KMS-11 (cell line): Measurements from ENCODE around the gene SIL1.
"Not testable (repeated sequence)": the region's sequence is repeated elsewhere in the genome, so short reads cannot be mapped to it uniquely, and the experiment has no call there.

Experiments used
- H2AFZ ChIP-seq: fragments of 200-600 bp; sonication (generic); 2 replicates; pipeline ENCODE4 v1.6.1; 2016; ENCODE audit warnings: antibody characterized with exemption, mixed run types, low read depth
- H3K27ac ChIP-seq: fragments of 200-600 bp; sonication (generic); 2 replicates; pipeline ENCODE4 v1.6.1; 2016; ENCODE audit warnings: mild to moderate bottlenecking, mixed run types
- H3K27me3 ChIP-seq: fragments of 200-600 bp; sonication (generic); 2 replicates; pipeline ENCODE4 v1.6.1; 2017; ENCODE audit warnings: mild to moderate bottlenecking, low read depth, mixed run types, moderate library complexity; ENCODE audit not compliant: insufficient read depth
- H3K36me3 ChIP-seq: fragments of 200-600 bp; sonication (generic); 2 replicates; pipeline ENCODE4 v1.6.1; 2017; ENCODE audit warnings: mild to moderate bottlenecking, mixed run types; ENCODE audit not compliant: insufficient read depth
- H3K4me1 ChIP-seq: fragments of 200-600 bp; sonication (generic); 2 replicates; pipeline ENCODE4 v1.6.1; 2016; ENCODE audit warnings: mild to moderate bottlenecking, low read depth, mixed run types; ENCODE audit not compliant: poor library complexity, severe bottlenecking
- H3K4me2 ChIP-seq: fragments of 200-600 bp; sonication (generic); 2 replicates; pipeline ENCODE4 v1.7.0; 2016; ENCODE audit warnings: mild to moderate bottlenecking, mixed run types
- H3K4me3 ChIP-seq: fragments of 200-600 bp; sonication (generic); IDR thresholded peaks from 2 replicates; pipeline ENCODE4 v1.6.1; 2017; ENCODE audit warnings: low read depth, low read length, mixed read lengths; ENCODE audit not compliant: insufficient read depth
- H3K79me2 ChIP-seq: fragments of 200-600 bp; sonication (generic); 2 replicates; pipeline ENCODE4 v1.6.1; 2016; ENCODE audit warnings: low read depth, mixed run types; ENCODE audit not compliant: insufficient read depth
- H3K9ac ChIP-seq: fragments of 200-600 bp; sonication (generic); 2 replicates; pipeline ENCODE4 v1.6.1; 2016; ENCODE audit warnings: mild to moderate bottlenecking, mixed run types
- H4K20me1 ChIP-seq: fragments of 200-600 bp; sonication (generic); 2 replicates; pipeline ENCODE4 v1.6.1; 2016; ENCODE audit warnings: mild to moderate bottlenecking, mixed run types; ENCODE audit not compliant: insufficient read depth
- CTCF ChIP-seq: fragments of 200-600 bp; sonication (generic); conservative IDR thresholded peaks from 2 replicates; pipeline ENCODE4 v1.6.1; 2017; ENCODE audit warnings: low read depth, mild to moderate bottlenecking, antibody characterized with exemption, low read length, moderate library complexity, mixed read lengths

The SIL1 gene

GRCh38 chr5:138925090-138925635, 273.0 kb downstream of the SIL1 start:
- TF ChIP-seq CTCF: no peak
- no peaks in the 10 kb centered on the region for H3K4me1 ChIP-seq
- H3K79me2 ChIP-seq: no peaks in the 10 kb centered on the region
- no peak overlapping the region for H3K9ac ChIP-seq
- H3K27me3 ChIP-seq: no peaks in the 10 kb centered on the region
- no peak overlapping the region for H3K27ac ChIP-seq
- no peak overlapping the region for H2AFZ ChIP-seq
- no peaks in the 10 kb centered on the region for H4K20me1 ChIP-seq
- H3K4me3 ChIP-seq: no peak overlapping the region
- H3K4me2 ChIP-seq: no peak overlapping the region
- H3K36me3 ChIP-seq: no peaks in the 10 kb centered on the region

GRCh38 chr5:138922494-138922893, 275.7 kb downstream of the SIL1 start:
- Histone ChIP-seq H2AFZ (no peak overlapping the region), H3K9ac (no peak overlapping the region), H3K4me1 (peaks cover 17% of the 10 kb centered on the region), H3K4me3 (no peak overlapping the region), H3K27me3 (no peaks in the 10 kb centered on the region), H3K79me2 (no peaks in the 10 kb centered on the region), H3K4me2 (no peak overlapping the region), H3K27ac (no peak overlapping the region), H3K36me3 (no peaks in the 10 kb centered on the region), H4K20me1 (no peaks in the 10 kb centered on the region)
- no peak for TF ChIP-seq CTCF

GRCh38 chr5:138921362-138921761, 276.8 kb downstream of the SIL1 start:
- H3K4me3 ChIP-seq, H3K4me2 ChIP-seq, H4K20me1 ChIP-seq, H3K9ac ChIP-seq, H3K27ac ChIP-seq, H3K36me3 ChIP-seq, H3K27me3 ChIP-seq, H2AFZ ChIP-seq, H3K79me2 ChIP-seq: not testable (repeated sequence)
- H3K4me1 ChIP-seq: peaks cover 17% of the 10 kb centered on the region

- Histone ChIP-seq H3K4me2 (no peak overlapping the region), H3K9ac (no peak overlapping the region), H2AFZ (no peak overlapping the region), H3K27ac (no peak overlapping the region), H3K27me3 (no peaks in the 10 kb centered on the region), H3K79me2 (no peaks in the 10 kb centered on the region), H4K20me1 (no peaks in the 10 kb centered on the region), H3K36me3 (no peaks in the 10 kb centered on the region), H3K4me3 (no peak overlapping the region), H3K4me1 (peaks cover 17% of the 10 kb centered on the region)
- TF ChIP-seq CTCF: no peak
Observed at GRCh38 chr5:138920181-138920580, 278.0 kb downstream of the SIL1 start.

- TF ChIP-seq CTCF: no peak
- H2AFZ ChIP-seq: no peak overlapping the region
- peaks cover 17% of the 10 kb centered on the region for H3K4me1 ChIP-seq
- H3K36me3 ChIP-seq: no peaks in the 10 kb centered on the region
- H3K79me2 ChIP-seq: no peaks in the 10 kb centered on the region
- H3K27ac ChIP-seq: no peak overlapping the region
- H3K4me2 ChIP-seq: no peak overlapping the region
- no peak overlapping the region for H3K9ac ChIP-seq
- no peaks in the 10 kb centered on the region for H3K27me3 ChIP-seq
- H3K4me3 ChIP-seq: no peak overlapping the region
- no peaks in the 10 kb centered on the region for H4K20me1 ChIP-seq
Observed at GRCh38 chr5:138918686-138919085, 279.5 kb downstream of the SIL1 start.
